ENCODE data around the gene GPRIN1. TPM values are rescaled to one million over a fixed set of nuclear protein-coding genes. Genes with fewer than 3 reads are reported as not detected.

GPRIN1 gene
- total and polyA plus RNA-seq, 4 donors: 0.23 to 0.50 (median 0.30) TPM; not detected in 1

- WGBS: 59% methylated on average over 7 of the region's 7 CpGs
- no peaks in the 10 kb centered on the region for H3K9me3 ChIP-seq (ENCODE audit: control insufficient read depth in 4 of 4, low read length in 3 of 4)
- H3K4me1 ChIP-seq (ENCODE audit: control insufficient read depth in 4 of 4, insufficient read depth in 4 of 4, low read length in 3 of 4): peaks cover 0 to 5% (median 5%) of the 10 kb centered on the region in 4 donors
- TF ChIP-seq SP1 (IDR thresholded peaks at IDR 0.05): no peak
- no peak for TF ChIP-seq RXRA (IDR thresholded peaks at IDR 0.05)
- no peak for TF ChIP-seq EGR1 (IDR thresholded peaks at IDR 0.05; ENCODE audit: low read depth in 2 of 2)
- no peak for TF ChIP-seq MAX (IDR thresholded peaks at IDR 0.05)
- no peak for TF ChIP-seq REST (IDR thresholded peaks at IDR 0.05)
- TF ChIP-seq FOXA2 (IDR thresholded peaks at IDR 0.05): no peak
- TF ChIP-seq TAF1 (conservative IDR thresholded peaks at IDR 0.05): no peak
- TF ChIP-seq HNF4G (IDR thresholded peaks at IDR 0.05): no peak
- no peak for TF ChIP-seq ATF3 (IDR thresholded peaks at IDR 0.05)
- no peak for TF ChIP-seq YY1 (IDR thresholded peaks at IDR 0.05)
- TF ChIP-seq RAD21 (IDR thresholded peaks at IDR 0.05): no peak
- no peak overlapping the region for H3K27ac ChIP-seq (ENCODE audit: low read depth in 1 of 2, low read length in 2 of 2)
- H3K4me3 ChIP-seq (ENCODE audit: low read depth in 1 of 3, low read length in 3 of 3): no peak overlapping the region
- no peaks in the 10 kb centered on the region for H3K36me3 ChIP-seq (ENCODE audit: control insufficient read depth in 4 of 4, insufficient read depth in 3 of 4, low read depth in 1 of 4, low read length in 3 of 4)
- no peak for DNase-seq (ENCODE audit: low spot score)
- H3K9ac ChIP-seq (ENCODE audit: low read depth in 1 of 2, low read length in 2 of 2): no peak overlapping the region
- H3K27me3 ChIP-seq (ENCODE audit: control insufficient read depth in 4 of 4, insufficient read depth in 4 of 4, low read length in 3 of 4): peaks cover 4 to 27% (median 7%) of the 10 kb centered on the region in 4 donors
These were observed 16.9 kb upstream of the GPRIN1 start for GRCh38 chr5:176626876-176627236.

- peaks cover 0 to 5% (median 5%) of the 10 kb centered on the region in 4 donors for H3K4me1 ChIP-seq (ENCODE audit: control insufficient read depth in 4 of 4, insufficient read depth in 4 of 4, low read length in 3 of 4)
- H3K4me3 ChIP-seq (ENCODE audit: low read depth in 1 of 3, low read length in 3 of 3): no peak overlapping the region
- 45% methylated on average over 25 of the region's 25 CpGs for WGBS
- H3K27ac ChIP-seq (ENCODE audit: low read depth in 1 of 2, low read length in 2 of 2): no peak overlapping the region
- H3K9me3 ChIP-seq (ENCODE audit: control insufficient read depth in 4 of 4, low read length in 3 of 4): no peaks in the 10 kb centered on the region
- TF ChIP-seq SP1 (IDR thresholded peaks at IDR 0.05) (no peak), HNF4G (IDR thresholded peaks at IDR 0.05) (no peak), CTCF (IDR thresholded peaks at IDR 0.05; ENCODE audit: low read depth, low read length, missing input control) (no peak), GABPA (IDR thresholded peaks at IDR 0.05 in 1 of 2, conservative IDR thresholded peaks at IDR 0.05 in 1 of 2) (no peak), ZBTB33 (IDR thresholded peaks at IDR 0.05) (no peak), ATF3 (IDR thresholded peaks at IDR 0.05) (no peak), FOXA2 (IDR thresholded peaks at IDR 0.05) (no peak), EGR1 (IDR thresholded peaks at IDR 0.05; ENCODE audit: low read depth in 2 of 2) (no peak), REST (IDR thresholded peaks at IDR 0.05) (no peak), RAD21 (IDR thresholded peaks at IDR 0.05) (no peak), MAX (IDR thresholded peaks at IDR 0.05) (no peak), RXRA (IDR thresholded peaks at IDR 0.05) (no peak), TAF1 (conservative IDR thresholded peaks at IDR 0.05) (no peak), NR2F2 (IDR thresholded peaks at IDR 0.05) (no peak), HNF4A (conservative IDR thresholded peaks at IDR 0.05) (no peak), YY1 (IDR thresholded peaks at IDR 0.05) (no peak), FOXA1 (IDR thresholded peaks at IDR 0.05) (no peak)
- H3K9ac ChIP-seq (ENCODE audit: low read depth in 1 of 2, low read length in 2 of 2): no peak overlapping the region
- DNase-seq (ENCODE audit: low spot score): no peak
- H3K27me3 ChIP-seq (ENCODE audit: control insufficient read depth in 4 of 4, insufficient read depth in 4 of 4, low read length in 3 of 4): peaks cover 4 to 25% (median 8%) of the 10 kb centered on the region in 4 donors
- no peaks in the 10 kb centered on the region for H3K36me3 ChIP-seq (ENCODE audit: control insufficient read depth in 4 of 4, insufficient read depth in 3 of 4, low read depth in 1 of 4, low read length in 3 of 4)
These were observed 16.3 kb upstream of the GPRIN1 start for GRCh38 chr5:176625966-176626875.

All from liver (tissue), 9 donors.